CD4-positive, alpha-beta T cell treated with Interleukin-4 for 4 hours (primary cell): ENCODE measurements around the gene SLC25A26.

Source experiments
- DNase-seq: peaks from one replicate; pipeline ENCODE4 v3.0.0-alpha.2; 2020

Gene SLC25A26

DNA sequence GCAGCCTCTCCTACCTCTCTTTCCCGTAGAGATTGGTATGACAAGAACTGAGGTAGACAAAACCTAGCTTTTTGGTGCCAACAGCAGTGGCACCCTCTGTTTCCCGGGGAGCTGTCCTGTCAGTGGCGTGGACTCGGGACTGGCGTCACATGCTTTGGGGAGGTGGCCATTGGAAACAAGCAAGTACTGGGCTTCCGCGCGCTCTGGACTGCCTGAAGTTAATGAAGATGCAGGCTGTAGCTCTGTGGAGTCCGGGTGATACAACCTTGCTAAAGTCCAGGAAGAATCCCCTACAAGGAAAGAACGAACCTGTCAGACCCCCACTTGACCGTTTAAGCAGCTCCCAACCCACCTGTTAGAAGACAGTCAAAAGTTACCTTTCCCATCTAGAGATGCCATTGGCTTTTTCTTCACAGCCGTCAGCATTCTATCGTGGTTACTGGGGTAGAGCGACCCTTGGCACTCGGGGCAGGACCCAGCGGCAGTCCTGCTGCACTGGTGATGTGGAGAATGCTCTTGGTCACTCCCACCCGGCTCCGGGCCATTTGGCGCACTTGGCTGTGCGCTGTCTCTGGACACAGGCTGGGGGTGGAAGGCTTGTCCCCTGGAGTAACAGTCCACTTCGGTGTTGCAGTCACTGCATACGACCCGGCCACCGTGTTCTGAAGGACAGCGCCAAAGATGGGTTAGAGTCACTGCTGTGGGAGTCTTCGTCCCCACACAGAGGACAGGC is 159.6 kb downstream of the SLC25A26 start:
- DNase-seq, result no peak

DNA sequence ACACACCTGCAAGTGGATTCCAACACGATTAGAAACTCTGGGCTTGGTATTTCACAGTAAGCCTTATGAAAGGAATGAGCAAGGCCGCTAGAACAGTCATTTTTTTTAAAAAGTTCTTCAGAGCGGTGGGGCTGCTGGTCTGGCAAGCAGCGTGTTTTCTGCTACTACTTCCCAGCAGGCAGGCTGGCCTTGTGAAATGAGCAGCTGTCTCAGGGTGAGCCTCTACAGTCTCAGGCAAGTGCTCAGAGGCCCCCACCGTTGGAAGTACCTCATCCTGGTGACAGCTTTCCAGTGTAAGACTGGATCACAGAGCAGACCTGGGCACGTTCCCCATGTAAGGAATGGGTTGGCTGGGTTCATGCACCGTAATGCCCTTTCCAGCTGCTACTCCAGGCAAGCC is 160.8 kb downstream of the SLC25A26 start:
- no peak for DNase-seq

DNA sequence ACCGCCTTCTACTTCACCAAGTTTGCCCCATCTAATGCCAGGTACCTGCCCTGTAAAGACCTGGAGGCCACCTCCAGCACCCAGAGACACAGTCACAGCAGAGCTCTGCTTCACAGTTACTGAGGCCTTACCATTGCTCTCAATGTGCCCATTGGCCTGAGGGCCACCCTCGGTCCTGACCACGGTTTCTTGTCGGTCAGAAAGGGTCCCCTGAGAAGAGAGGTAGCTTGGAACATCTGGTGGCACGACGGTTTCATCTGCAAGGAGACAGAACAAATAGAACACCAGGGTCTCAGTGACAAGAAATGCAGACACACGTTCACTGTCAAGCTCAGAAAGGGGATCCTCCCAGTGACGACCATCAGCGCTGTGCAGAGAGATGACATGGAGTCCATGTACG is 161.3 kb downstream of the SLC25A26 start:
- no peak for DNase-seq

DNA sequence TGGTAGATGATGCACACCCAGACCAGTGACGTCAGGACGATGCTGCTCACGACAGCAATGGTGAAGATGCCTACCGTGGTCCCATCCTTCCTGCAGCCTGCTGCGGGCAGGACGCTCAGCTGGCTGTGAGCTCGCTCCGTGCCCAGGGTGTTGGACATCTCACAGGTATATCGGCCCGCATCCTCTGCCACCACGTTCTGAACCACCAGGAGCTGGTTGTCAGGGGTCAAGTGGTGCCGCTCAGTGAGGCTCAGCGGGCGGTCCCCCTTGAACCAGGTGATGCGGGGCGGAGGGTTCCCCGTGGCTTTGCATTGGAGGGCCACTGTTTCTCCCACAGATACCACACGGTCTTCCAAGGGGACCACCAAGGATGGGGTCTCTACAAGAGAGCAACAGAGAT is 162.2 kb downstream of the SLC25A26 start:
- no peak for DNase-seq

DNA sequence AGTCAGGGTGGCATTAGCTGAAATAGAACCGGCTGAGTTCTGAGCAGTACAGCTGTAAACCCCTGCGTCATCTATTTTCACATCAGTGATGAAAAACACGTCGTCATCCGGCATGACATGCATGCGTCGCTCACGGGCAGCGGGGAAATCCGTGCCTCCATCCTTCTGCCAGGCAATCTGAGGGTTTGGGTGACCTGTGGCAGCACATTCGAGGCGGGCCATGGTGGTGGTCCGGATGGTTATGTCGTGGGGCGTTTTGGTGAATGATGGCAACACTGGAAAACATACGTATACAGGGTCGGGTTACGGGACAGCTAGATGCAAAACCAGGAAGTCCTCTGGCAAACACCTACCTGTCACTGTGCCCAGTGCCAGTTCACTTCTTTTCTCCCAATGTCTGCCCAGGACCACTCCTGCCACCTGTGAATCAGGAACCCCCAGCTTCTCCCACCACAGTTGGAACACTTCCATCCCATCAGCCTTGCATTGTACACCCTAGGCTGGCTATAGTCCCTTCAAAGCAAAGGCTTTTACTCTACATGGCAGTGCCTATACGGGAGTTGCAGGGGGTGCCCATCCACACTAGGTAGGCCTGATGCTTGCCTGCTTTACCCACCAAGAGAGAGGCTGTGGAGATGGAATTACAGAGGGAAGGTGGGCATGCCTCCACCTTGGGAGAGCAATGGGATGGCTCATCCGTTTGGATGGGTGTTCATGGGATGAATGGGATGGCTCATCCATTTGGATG is 163.4 kb downstream of the SLC25A26 start:
- no peak for DNase-seq

DNA sequence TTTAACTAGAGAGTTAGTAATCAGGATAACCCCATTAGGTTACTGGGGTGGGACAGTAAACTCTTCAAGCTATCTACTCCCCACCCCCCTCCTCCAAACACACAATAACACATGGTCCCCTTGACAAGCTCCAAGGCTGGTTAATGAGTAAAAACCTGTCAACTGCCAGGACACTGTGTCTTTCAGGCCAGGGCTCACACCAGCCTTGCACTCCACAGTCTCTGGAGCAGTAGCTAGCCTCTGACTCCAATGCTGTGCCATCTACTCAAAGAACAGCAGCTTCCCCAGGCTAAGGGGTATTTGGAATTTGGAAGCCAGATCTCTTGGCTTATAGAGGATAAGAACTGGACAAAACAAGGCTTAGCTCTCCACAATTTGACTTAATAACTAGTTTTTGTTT is 164.3 kb downstream of the SLC25A26 start:
- no peak for DNase-seq

DNA sequence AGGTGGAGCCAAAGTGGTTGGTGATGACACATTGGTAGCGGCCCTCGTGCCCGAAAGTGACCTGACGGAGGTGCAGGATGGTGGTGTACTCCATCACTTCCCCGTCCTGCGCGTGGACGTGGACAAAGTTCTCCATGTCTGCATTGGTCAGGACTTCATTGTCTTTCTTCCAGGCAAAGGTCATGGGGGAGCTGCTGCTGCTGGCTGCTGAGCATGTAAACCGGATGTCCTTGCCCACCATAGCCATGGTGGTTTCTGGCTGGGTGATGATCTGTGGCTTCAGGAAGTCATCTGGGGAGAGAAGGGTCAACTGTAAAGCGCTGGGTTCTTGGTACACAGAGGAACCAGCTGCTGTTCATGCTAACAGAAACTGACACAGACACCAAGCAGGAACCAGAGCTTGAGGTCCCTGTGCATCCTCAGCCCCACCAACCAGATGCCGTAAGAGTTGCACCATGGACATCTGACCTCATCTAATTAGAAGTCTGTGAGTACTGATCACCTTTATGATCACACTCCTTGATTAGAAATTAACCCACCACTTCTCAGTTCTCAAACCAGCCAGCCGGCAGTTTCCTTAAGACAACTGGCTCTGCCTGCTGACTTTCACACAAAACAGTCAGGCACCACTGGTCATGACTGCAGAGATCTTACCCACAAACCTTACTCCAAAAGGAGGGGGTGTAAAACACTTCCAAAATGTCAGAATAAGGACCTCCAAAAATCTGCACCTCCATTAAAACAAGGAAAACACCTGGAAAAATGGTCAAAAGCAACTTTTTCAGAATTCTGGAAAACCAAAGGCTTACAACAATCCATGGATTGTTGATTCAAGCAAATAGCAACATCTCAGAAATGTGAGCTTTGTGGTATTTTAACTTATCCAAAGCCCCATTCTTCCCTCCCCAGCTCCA is 165.5 kb downstream of the SLC25A26 start:
- DNase-seq, result no peak

DNA sequence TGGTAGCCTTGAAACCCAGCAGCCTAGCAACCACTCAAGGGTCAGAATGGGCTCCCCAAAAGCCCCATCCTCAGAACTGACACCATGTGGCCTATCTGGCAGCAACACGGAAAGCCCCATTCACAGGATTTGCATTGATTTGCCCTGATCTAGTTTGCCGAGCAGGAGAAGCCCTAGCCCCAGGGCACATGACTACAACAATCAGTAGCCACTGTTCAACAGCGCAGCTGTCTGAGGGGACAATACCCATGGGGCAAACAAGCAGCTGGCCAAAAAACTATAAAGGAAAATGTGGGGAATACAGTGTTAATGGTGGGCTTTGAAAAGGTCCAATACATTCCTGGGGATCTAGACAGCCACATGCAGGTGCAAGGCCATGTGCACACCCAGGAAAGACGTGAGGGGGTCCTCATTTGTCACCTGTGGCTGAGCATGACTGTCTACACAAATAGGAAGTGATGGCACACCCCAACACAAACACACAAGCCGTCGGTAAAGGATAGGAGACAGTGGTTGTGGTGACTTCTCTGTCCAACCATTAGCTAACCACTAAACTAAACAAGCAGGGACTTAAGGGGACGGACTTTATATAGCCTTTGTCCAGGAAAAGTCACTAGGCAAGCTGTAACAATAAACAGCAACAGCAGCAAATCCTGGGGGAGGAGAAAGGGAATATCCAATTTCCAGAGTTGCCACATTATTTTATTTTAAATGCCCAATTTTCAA is 166.3 kb downstream of the SLC25A26 start:
- no peak for DNase-seq

DNA sequence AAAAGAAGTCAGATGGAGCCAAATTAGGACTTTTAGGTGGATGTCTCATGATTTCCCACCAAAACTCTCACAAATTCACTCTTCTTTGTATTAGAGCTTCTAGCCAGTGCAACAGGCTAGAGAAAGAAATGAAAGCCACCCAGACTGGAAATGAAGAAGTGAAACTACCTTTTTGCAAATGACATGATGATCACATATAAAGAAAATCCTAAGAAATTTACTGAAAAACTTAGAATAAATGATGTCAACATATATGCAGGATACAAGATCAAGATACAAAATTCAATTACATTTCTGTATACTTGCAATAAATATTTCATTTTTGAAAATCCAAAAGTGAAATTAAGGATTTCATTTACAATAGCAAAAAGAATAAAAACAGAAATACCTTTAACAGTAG is 169.2 kb downstream of the SLC25A26 start:
- DNase-seq, result no peak

DNA sequence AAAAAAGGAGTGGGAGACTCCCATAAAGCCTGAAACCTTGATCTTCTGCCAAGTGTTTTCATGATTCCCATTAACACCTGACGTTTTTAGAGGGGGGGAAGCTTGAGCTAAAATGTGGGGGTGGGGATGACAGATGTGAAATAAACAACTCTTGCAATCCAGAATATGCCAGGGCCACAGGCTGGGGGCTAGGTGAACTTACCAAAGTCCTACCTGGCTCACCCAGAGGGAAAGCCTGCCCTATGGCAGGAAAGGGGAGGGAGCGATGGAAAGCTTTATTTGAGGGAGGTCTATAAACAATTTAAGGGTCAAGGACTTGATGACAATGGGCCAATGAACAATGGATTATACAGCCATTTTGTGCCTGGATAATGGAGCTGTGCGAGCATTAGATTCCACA is 171.7 kb downstream of the SLC25A26 start:
- DNase-seq, result no peak

DNA sequence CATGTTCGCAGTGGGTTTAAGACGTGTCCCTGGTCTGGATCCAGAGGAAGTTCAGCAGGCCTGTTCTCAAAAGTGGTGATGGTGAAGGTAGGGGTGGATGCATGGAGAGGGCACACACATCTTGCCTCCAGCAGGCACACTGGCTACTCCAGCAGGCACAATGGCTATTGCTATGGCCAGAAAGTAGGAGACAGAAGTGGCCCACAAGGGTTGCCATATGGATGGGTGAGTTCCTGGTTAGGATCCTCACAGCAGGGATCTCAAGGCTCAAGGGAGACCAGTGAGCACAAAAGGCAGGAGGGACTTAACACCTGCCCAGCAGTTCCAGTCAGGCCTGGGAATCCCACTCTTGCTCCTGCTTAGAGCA is 172.1 kb downstream of the SLC25A26 start:
- DNase-seq, result no peak

DNA sequence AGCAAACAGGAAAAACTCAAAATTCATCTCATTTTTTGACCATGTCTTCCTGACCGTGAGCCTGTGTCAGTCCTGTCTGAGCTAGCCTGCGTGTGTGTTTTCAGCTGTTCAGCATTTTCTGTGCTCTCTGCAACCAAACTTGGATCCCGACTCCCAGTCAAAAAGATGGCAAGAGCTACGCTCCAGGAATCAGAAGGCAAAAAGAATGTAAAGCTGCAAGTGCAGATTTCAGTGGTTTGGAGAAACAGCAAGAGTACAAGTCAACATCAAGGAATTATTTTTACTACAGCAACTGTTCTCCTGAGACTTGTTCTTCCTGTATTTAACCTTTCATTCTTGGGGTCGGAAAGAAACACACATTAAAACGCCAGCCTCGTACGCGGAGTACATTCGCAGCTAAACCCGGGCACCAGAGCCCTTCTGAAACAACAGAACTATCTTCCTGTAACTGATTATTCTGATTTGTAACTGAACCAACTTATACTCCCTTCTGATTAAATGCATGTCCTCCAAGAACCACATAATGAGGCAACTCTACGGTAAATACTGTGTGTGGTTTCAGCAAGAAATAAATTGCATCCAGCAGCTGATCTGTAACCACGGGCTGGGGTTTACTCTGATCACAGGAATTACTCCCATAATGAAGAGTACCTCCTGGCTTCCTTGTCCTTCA is 172.7 kb downstream of the SLC25A26 start:
- no peak for DNase-seq

DNA sequence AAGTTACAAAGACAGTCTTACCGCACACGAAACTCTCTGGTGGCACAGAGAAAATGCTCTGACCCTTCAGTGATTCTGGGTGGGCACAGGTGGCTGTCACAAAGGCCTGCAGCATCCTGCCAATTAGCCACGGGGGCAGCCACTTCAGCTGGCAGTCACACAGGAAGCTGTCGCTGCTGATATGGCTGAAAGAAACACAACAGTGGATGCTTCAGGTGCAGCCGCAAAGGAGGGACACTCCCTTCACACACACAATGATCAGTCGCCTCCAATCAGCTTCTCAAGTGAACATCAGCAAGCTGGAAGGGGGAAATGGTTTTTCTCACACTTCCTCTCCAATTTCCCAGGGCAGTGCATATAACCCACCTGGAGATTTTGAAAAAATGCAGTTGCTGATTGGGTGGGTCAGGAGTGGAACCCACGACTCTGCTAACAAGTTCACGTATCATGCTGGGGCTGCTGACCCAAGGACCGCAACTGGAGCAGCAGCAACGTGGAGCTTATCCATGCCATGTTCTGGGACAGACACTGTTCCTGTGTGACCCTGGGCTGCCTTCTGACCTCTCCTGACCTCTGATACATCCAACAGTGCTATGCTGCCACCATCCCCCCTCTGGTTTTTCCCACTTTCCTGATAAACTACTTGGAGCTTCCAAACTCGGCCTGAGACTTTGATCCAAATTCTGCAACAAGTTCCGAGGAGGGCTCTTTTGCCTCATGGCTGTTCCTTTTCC is 173.4 kb downstream of the SLC25A26 start:
- DNase-seq, result peak; percentile 72

DNA sequence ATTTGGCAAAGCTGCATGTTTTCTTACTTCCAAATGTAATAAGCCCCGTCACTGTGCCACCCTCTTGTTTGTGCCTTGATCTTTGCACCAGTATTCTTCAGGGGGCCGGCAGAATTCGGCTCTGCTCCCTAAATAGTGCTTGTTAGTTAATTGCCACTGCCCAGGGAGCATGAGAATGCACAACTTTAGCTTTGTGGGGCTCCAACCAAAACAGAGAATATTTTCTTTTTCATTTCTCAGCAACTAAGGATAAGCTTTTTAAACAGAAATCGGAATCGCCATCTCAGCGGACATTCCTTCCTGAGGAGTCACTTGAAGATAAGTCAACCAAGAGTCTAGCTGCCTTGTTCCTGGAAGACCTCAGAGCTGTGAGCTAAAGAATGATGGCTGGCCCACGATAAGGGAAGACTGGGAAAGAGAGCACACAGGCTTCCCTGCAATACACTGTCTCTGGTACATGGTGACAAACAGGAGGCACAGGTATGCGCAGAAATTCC is 174.0 kb downstream of the SLC25A26 start:
- DNase-seq, result no peak

DNA sequence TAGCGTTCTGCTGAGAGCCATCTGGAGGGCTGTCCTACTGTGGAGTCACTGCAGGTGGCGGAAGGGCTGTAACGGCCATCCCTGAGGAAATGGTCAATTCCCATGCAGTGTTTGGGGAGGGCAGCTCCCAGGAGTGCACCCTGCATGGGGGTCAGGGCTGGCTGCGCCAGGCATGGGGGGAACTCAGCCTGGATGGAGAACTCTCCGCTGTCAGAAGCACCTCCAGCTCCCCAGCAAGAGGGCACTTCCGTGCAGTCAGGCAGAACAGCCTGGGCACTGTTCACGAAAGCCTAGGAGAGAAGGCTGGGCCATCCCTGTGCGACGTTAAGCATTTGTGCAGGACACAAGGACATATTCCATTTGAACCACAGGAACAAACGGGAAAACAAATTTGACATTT is 174.8 kb downstream of the SLC25A26 start:
- DNase-seq, result no peak

DNA sequence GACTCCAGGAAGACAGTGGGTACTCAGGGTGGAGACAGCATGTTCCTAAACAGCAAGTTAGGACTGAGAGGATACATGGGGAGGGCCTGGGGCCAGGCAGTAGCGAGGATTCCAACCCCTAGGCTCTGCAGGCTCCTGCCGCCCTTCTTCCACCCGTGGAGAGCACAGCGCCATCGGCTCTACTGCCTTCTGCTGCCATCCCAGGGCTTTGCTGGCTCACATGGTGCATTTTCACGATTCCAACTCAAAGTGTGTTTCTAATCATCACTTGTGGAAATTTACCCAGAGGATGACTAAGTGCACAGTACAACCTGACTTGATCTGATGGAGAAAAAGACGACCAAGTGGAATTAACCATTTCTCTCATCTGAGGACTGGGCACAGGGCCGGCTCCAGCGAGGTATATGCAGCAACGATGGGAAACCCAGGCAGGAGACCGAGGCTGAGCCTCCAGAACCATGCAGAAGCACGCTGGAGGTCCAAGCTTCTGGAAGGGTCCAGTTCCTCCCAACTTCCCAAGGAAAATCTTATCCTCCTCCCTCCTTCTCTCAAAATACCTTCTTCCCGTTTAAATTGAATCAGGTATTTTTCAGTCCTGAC is 175.5 kb downstream of the SLC25A26 start:
- DNase-seq, result no peak

DNA sequence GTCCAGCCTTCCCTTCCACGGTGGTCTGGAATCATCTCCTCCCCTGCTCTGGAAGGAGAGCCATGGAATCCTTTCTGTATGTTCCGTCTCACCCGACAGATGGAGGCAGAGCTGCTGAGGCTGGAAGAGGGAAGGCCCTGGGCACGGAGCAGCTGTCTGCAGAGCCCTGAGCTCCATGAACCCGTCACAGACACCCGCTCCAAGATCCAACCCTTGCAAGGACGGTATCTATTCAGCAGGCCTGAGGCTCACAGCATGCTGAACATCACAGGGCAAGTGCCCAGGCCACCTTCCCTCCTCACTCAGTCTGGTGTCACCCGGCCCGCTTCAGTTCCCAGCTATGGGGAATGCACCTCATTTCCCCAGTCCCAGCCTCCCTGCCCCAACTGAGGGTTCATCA is 176.1 kb downstream of the SLC25A26 start:
- no peak for DNase-seq

DNA sequence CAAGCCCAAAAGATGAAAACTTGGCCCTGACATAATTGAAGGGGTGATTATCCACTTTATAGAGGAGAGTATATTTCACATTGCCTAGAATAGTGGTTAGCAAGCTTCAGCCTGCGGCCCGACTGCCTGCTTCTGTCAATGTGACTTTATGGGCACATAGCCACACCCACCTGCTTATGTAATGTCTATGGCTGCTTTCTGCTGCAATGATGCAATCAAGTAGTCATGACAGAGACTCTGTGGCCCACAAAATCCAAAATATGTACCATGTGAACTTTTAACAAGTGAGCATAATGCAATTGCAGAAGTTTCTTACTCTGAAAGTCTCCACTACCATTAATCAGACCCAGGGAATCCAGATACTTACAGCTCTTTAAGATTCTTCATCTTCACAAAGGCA is 176.9 kb downstream of the SLC25A26 start:
- DNase-seq, result no peak

DNA sequence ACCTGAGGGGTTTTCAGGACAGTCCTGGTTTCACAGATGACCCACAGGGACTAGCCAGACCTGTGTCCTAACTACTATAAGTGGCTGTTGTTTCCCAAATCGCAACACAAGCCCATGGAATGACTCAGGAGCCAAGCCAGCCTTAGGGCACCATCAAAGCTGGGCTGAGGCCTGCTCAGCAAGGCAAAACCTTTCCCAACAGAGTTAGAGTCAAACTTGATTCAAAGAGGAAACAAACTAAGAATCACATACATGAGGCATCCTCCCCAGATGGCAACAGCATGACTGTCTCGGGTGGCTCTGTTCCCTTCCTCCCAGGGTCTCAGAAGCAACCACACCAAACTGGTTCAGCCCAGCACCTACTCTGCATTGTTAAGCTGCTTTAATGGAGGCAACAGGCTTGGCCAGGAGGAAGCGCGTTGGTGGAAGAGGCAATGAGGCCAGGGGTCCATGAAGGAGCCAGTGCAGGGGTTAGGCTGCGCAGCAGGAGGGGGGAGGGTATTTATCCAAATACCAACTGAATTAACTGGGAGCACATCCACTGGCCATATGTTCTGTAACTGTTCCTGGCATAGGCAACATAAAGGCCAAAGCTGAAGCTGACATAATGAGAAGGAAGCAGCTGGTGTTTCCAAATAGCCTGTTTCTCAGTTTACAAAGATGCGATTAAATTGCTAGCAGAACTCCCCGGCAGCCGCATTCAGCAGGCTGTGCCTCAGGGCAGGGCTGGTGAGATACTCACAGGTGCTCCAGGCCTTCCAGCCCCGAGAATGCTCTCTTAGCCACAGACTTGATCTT is 177.6 kb downstream of the SLC25A26 start:
- DNase-seq, result no peak
